GM12878 (cell line): Measurements from ENCODE around the gene CIRBP. TPM values are rescaled to one million over a fixed set of nuclear protein-coding genes. Genes with fewer than 3 reads are reported as not detected.
A peak's percentile ranks its signal among the peaks of the same experiment; 100 is the strongest.

ENCODE experiments used
- ATAC-seq: fragments of 200-7000 bp; cut with Tn5 transposase; 3 replicates; pipeline ENCODE4 v1.9.1; 2020; ENCODE audit warnings: mild to moderate bottlenecking, moderate library complexity
- BruUV-seq: library from RNA; stranded (reverse); fragments of 400-500 nt; replicated peaks from 2 replicates; lab custom pipeline; 2021; lab: Mats Ljungman, UMichigan
- CTCF ChIA-PET: fragments of 300-600 bp; sonication (Branson Sonifier 250); formaldehyde crosslinking; extraction: SDS; loops from one replicate; lab custom pipeline; 2021; ENCODE audit warnings: inconsistent platforms; lab: Yijun Ruan, JAX
- POLR2A ChIA-PET: fragments of 350-600 bp; formaldehyde crosslinking; extraction: SDS; loops from one replicate; lab custom pipeline; 2021; ENCODE audit warnings: inconsistent platforms; lab: Charles Lee
- RAD21 ChIA-PET: fragments of 300-600 bp; sonication (Branson Sonifier 250); formaldehyde crosslinking; loops from one replicate; lab custom pipeline; 2023; ENCODE audit warnings: antibody characterized with exemption; ENCODE audit not compliant: unreplicated experiment; lab: Charles Lee
- SMC1A ChIA-PET: fragments of 300-600 bp; sonication (Branson Sonifier 250); formaldehyde crosslinking; loops from one replicate; lab custom pipeline; 2023; ENCODE audit not compliant: unreplicated experiment, uncharacterized antibody; lab: Charles Lee
- DNase-seq: peaks from one replicate; pipeline ENCODE4 v3.0.0-alpha.2; 2011; ENCODE audit warnings: low read depth, low spot score
- FAIRE-seq: peaks from 3 replicates; lab custom pipeline; 2011; peaks lifted over from hg19 to GRCh38; lab: Jason Lieb, UNC
- H2AFZ ChIP-seq: 2 replicates; pipeline ENCODE4 v1.6.0; 2011; ENCODE audit warnings: low read depth, low read length, control low read depth; ENCODE audit not compliant: control insufficient read depth
- H3K27ac ChIP-seq: 2 replicates; pipeline ENCODE4 v1.5.1; 2011; ENCODE audit warnings: control low read depth; ENCODE audit not compliant: control insufficient read depth, insufficient read depth
- H3K27me3 ChIP-seq, 2 experiments: replicated peaks in 1 of 2; 2 replicates each; pipeline versions ENCODE4 v1.6.0 to v1.6.1; 2011; ENCODE audit warnings: low read length in 1 of 2; ENCODE audit not compliant: control insufficient read depth in 2 of 2, insufficient read depth in 2 of 2
- H3K36me3 ChIP-seq, 2 experiments: 2 replicates each; pipeline ENCODE4 v1.5.1; 2011; ENCODE audit warnings: low read length in 1 of 2; ENCODE audit not compliant: control insufficient read depth in 2 of 2, insufficient read depth in 2 of 2
- H3K4me1 ChIP-seq: 2 replicates; pipeline ENCODE4 v1.6.1; 2011; ENCODE audit warnings: mild to moderate bottlenecking, low read length, moderate library complexity, mixed read lengths; ENCODE audit not compliant: control insufficient read depth, insufficient read depth
- H3K4me2 ChIP-seq: 2 replicates; pipeline ENCODE4 v1.6.0; 2011; ENCODE audit warnings: control low read depth; ENCODE audit not compliant: control insufficient read depth, insufficient read depth
- H3K4me3 ChIP-seq: fragments of 200-600 bp; sonication (generic); 2 replicates; pipeline ENCODE4 v1.5.1; 2016
- H3K79me2 ChIP-seq: 2 replicates; pipeline ENCODE4 v1.6.0; 2011; ENCODE audit warnings: low read length; ENCODE audit not compliant: control insufficient read depth, insufficient read depth
- H3K9ac ChIP-seq: 2 replicates; pipeline ENCODE4 v1.8.0; 2011; ENCODE audit warnings: low read length, control low read depth, mixed read lengths; ENCODE audit not compliant: control insufficient read depth, insufficient read depth
- H3K9me3 ChIP-seq: replicated peaks from 3 replicates; pipeline ENCODE4 v1.5.1; 2011; ENCODE audit warnings: mild to moderate bottlenecking, low read length; ENCODE audit not compliant: control insufficient read depth, insufficient read depth
- H4K20me1 ChIP-seq: 2 replicates; pipeline ENCODE4 v1.6.0; 2011; ENCODE audit not compliant: control insufficient read depth, insufficient read depth
- BCLAF1 ChIP-seq: fragments of 450-650 bp; IDR thresholded peaks from 2 replicates; pipeline ENCODE4 v1.6.1; 2017; ENCODE audit warnings: antibody characterized with exemption, mild to moderate bottlenecking, moderate library complexity
- HDGF ChIP-seq: fragments of 450-650 bp; IDR thresholded peaks from 2 replicates; pipeline ENCODE4 v1.6.1; 2016; ENCODE audit warnings: antibody characterized with exemption
- JUND ChIP-seq: IDR thresholded peaks from 2 replicates; pipeline ENCODE4 v1.6.1; 2012; ENCODE audit warnings: low read depth, mild to moderate bottlenecking, low read length, improper control_type of control experiment, moderate library complexity
- KLF5 ChIP-seq: fragments of 450-650 bp; IDR thresholded peaks from 2 replicates; pipeline ENCODE4 v1.6.1; 2014; ENCODE audit warnings: mild to moderate bottlenecking; ENCODE audit not compliant: partially characterized antibody
- LARP7 ChIP-seq: fragments of 450-650 bp; IDR thresholded peaks from 2 replicates; pipeline ENCODE4 v1.6.1; 2017; ENCODE audit warnings: mild to moderate bottlenecking
- NFIC ChIP-seq: IDR thresholded peaks from 2 replicates; pipeline ENCODE4 v1.6.1; 2012; ENCODE audit warnings: low read depth, mild to moderate bottlenecking, inconsistent platforms, low read length, moderate library complexity
- POLR2AphosphoS2 ChIP-seq: IDR thresholded peaks from 2 replicates; pipeline ENCODE4 v1.6.1; 2011; ENCODE audit warnings: low read depth, mild to moderate bottlenecking, low read length, improper control_type of control experiment, moderate library complexity
- RAD21 ChIP-seq: IDR thresholded peaks from 2 replicates; pipeline ENCODE4 v1.6.1; 2011; ENCODE audit warnings: mild to moderate bottlenecking, low read depth, low read length, moderate library complexity; ENCODE audit not compliant: insufficient read depth
- RCOR1 ChIP-seq: conservative IDR thresholded peaks from 2 replicates; pipeline ENCODE4 v1.6.1; 2012; ENCODE audit warnings: low read depth, low read length, improper control_type of control experiment
- TARDBP ChIP-seq: IDR thresholded peaks from 2 replicates; pipeline ENCODE4 v1.6.1; 2016; ENCODE audit warnings: borderline replicate concordance
- YY1 ChIP-seq: IDR thresholded peaks from 2 replicates; pipeline ENCODE4 v1.6.1; 2011; ENCODE audit warnings: low read depth, mild to moderate bottlenecking, low read length
- ZBTB40 ChIP-seq: fragments of 450-650 bp; IDR thresholded peaks from 2 replicates; pipeline ENCODE4 v1.6.1; 2016; ENCODE audit warnings: mild to moderate bottlenecking, moderate library complexity, borderline replicate concordance
- WGBS: methylation state at CpG from one replicate; pipeline ENCODE4 v1.1.6; 2016; ENCODE audit warnings: low lambda C conversion rate; ENCODE audit not compliant: insufficient replicate concordance, insufficient coverage; ENCODE audit errors: missing lambda C conversion rate; 5-methylcytosine and 5-hydroxymethylcytosine counted together
- in situ Hi-C: fragments of 300-500 bp; cut with MboI; formaldehyde crosslinking; loops from 9 replicates; pipeline ENCODE4 v1.14.3; 2018; ENCODE audit warnings: mixed read lengths
- intact Hi-C: fragments of 100-400 bp; cut with micrococcal nuclease; formaldehyde crosslinking; loops from one replicate; pipeline ENCODE4 v1.14.2; 2022; ENCODE audit not compliant: unreplicated experiment
- polyA plus RNA-seq, 11 experiments: library from polyadenylated mRNA; depleted of rRNA in 4 of 11; unstranded in 6 of 11; stranded (reverse) in 5 of 11; fragments of >200 nt; fragmentation: Nextera tagmentation in 4 of 11; fragmentation: Illumina TruSeq in 1 of 11; extraction: Ambion mirVana in 4 of 11; extraction: Trizol in 1 of 11; gene quantifications; 1 replicate in 1 of 11; 2 replicates in 10 of 11; pipeline versions ENCODE4 v1.2.1 to v1.2.3, GENCODE V29; 2011 to 2016; ENCODE audit warnings: inconsistent platforms in 2 of 11, missing spikeins in 2 of 11, low read depth in 1 of 11
- total RNA-seq, 4 experiments: library from RNA; depleted of rRNA in 3 of 4; stranded (reverse); fragments of >200 nt in 3 of 4; fragmentation: Illumina TruSeq in 1 of 4; extraction: Trizol in 1 of 4; gene quantifications; 2 replicates each; pipeline versions ENCODE4 v1.2.1 to v1.2.3, GENCODE V29; 2013 to 2021

CIRBP gene
- total and polyA plus RNA-seq, 10 of the 15 experiments (the other 5 are each of a cell fraction or from before 2014, with no cell fraction given), result 27.6 to 335 (median 229) TPM

GRCh38 chr19:1240925-1241324, 28.2 kb upstream of the CIRBP start:
- no peak overlapping the region for H3K27ac ChIP-seq
- no peak for DNase-seq
- H3K36me3 ChIP-seq, result no peaks in the 10 kb centered on the region; a peak in 2 of 4 replicates
- FAIRE-seq, result no peak
- ChIA-PET SMC1A (interaction anchor here (1.4 to 6.9 kb wide), 2 partner anchors 26 to 128 kb away, joined by 7 to 172 read pairs; partner anchors contain the start of gene CIRBP), RAD21 (interaction anchor here (0.8 to 2.0 kb wide), 7 partner anchors 18 to 467 kb away, joined by 3 to 18 read pairs (median 4); partner anchors contain the start of gene CIRBP), POLR2A (interaction anchor here (0.7 to 7.7 kb wide), 3 partner anchors 25 to 333 kb away, joined by 3 to 184 read pairs (median 4); partner anchors contain the start of gene CIRBP), CTCF (interaction anchor here (0.7 to 6.1 kb wide), 13 partner anchors 12 to 377 kb away, joined by 3 to 363 read pairs (median 3); partner anchors contain the start of genes CIRBP, RNU6-2 and SBNO2)
- intact Hi-C loops, result loop anchor here (5.0 to 10.0 kb wide), 2 partner anchors 139 to 316 kb away; partner anchors contain the start of genes ARID3A and GPX4
- peak overlapping the region; percentile 85 for H3K4me2 ChIP-seq
- in situ Hi-C loops, result no loop called here
- H3K4me3 ChIP-seq, result peak overlapping the region; percentile 60; the same call in 1 of the 2 replicates
- H4K20me1 ChIP-seq, result no peaks in the 10 kb centered on the region
- no peak for ATAC-seq
- no peaks in the 10 kb centered on the region; the same call in 2 of the 3 replicates for H3K9me3 ChIP-seq
- no TSS peak for BruUV-seq
- TF ChIP-seq POLR2AphosphoS2 (no peak), LARP7 (0 out of 2 replicates have a peak, but pooled peaks have one; percentile 37), NFIC (no peak), KLF5 (no peak), RAD21 (no peak), ZBTB40 (peak; percentile 20; the same call in 1 of the 2 replicates), JUND (no peak), YY1 (no peak), BCLAF1 (no peak), RCOR1 (no peak), HDGF (no peak), TARDBP (no peak)
- H3K9ac ChIP-seq, result peak overlapping the region; percentile 85
- peaks cover 0 to 10% of the 10 kb centered on the region in 2 experiments; a peak in 3 of 4 replicates for H3K27me3 ChIP-seq
- 30% methylated on average over 15 of the region's 15 CpGs for WGBS
- H3K4me1 ChIP-seq, result peaks cover 24% of the 10 kb centered on the region
- H3K79me2 ChIP-seq, result peaks cover 17% of the 10 kb centered on the region
- no peak overlapping the region; the same call in 1 of the 2 replicates for H2AFZ ChIP-seq
